H1 (cell line): ENCODE results near the gene LYVE1. TPM values are rescaled to one million over a fixed set of nuclear protein-coding genes. Genes with fewer than 3 reads are reported as not detected.

Experiments used
- ASH2L ChIP-seq: fragments of 200-600, 300-600 bp; sonication (generic); IDR thresholded peaks from one replicate; pipeline ENCODE4 v1.7.1; 2017; ENCODE audit warnings: low read length
- CHD1 ChIP-seq: IDR thresholded peaks from 2 replicates; pipeline ENCODE4 v1.6.1; 2012; ENCODE audit warnings: low read depth, low read length, improper control_type of control experiment
- FOSL1 ChIP-seq: IDR thresholded peaks from 2 replicates; pipeline ENCODE4 v1.6.1; 2011; ENCODE audit warnings: mild to moderate bottlenecking, low read depth, low read length, moderate library complexity; ENCODE audit not compliant: insufficient read depth
- GTF2F1 ChIP-seq: IDR thresholded peaks from 2 replicates; pipeline ENCODE4 v1.6.1; 2012; ENCODE audit warnings: low read depth, low read length, improper control_type of control experiment, borderline replicate concordance
- MAFK ChIP-seq: IDR thresholded peaks from 2 replicates; pipeline ENCODE4 v1.6.1; 2012; ENCODE audit warnings: low read depth, mild to moderate bottlenecking, improper control_type of control experiment, low read length
- PHF8 ChIP-seq: fragments of 200-600 bp; sonication (generic); conservative IDR thresholded peaks from 2 replicates; pipeline ENCODE4 v1.7.1; 2012; ENCODE audit warnings: low read depth, mild to moderate bottlenecking, inconsistent platforms, low read length, moderate library complexity
- RAD21 ChIP-seq, 2 experiments: IDR thresholded peaks in 1 of 2; conservative IDR thresholded peaks in 1 of 2; 2 replicates each; pipeline ENCODE4 v1.6.1; 2011; ENCODE audit warnings: low read depth in 2 of 2, low read length in 2 of 2, improper control_type of control experiment in 1 of 2, inconsistent platforms in 1 of 2, mild to moderate bottlenecking in 1 of 2, moderate library complexity in 1 of 2
- RBBP5 ChIP-seq: IDR thresholded peaks from 2 replicates; pipeline ENCODE4 v1.7.1; 2012; ENCODE audit warnings: low read depth, mild to moderate bottlenecking, inconsistent platforms, low read length, moderate library complexity, borderline replicate concordance
- TEAD4 ChIP-seq: IDR thresholded peaks from 2 replicates; pipeline ENCODE4 v1.6.1; 2012; ENCODE audit warnings: low read depth, low read length, inconsistent platforms, mixed read lengths
- YY1 ChIP-seq: IDR thresholded peaks from 2 replicates; pipeline ENCODE4 v1.6.1; 2011; ENCODE audit warnings: low read depth, mild to moderate bottlenecking, low read length
- polyA plus RNA-seq, 7 experiments: library from polyadenylated mRNA; depleted of rRNA in 3 of 7; stranded (reverse) in 5 of 7; unstranded in 2 of 7; fragments of >200 nt in 5 of 7; fragments of 200-250 nt in 2 of 7; gene quantifications; 1 replicate in 5 of 7; 2 replicates in 1 of 7; 4 replicates in 1 of 7; pipeline versions ENCODE4 v1.2.1 to v1.2.3, GENCODE V29; 2011 to 2013; ENCODE audit warnings: missing spikeins in 2 of 7, mixed read lengths in 2 of 7
- total RNA-seq: library from RNA; stranded (reverse); fragmentation: NEBNext Ultra II Directional; extraction: Animal tissue kit (Norgen Biotek cat#: 25700); gene quantifications from 2 replicates; pipeline ENCODE4 v1.2.1, GENCODE V29; 2021

The LYVE1 gene
- total and polyA plus RNA-seq, 2 of the 8 experiments (the other 6 are each of a cell fraction or from before 2014, with no cell fraction given), result 0.09 TPM; not detected in 1

DNA sequence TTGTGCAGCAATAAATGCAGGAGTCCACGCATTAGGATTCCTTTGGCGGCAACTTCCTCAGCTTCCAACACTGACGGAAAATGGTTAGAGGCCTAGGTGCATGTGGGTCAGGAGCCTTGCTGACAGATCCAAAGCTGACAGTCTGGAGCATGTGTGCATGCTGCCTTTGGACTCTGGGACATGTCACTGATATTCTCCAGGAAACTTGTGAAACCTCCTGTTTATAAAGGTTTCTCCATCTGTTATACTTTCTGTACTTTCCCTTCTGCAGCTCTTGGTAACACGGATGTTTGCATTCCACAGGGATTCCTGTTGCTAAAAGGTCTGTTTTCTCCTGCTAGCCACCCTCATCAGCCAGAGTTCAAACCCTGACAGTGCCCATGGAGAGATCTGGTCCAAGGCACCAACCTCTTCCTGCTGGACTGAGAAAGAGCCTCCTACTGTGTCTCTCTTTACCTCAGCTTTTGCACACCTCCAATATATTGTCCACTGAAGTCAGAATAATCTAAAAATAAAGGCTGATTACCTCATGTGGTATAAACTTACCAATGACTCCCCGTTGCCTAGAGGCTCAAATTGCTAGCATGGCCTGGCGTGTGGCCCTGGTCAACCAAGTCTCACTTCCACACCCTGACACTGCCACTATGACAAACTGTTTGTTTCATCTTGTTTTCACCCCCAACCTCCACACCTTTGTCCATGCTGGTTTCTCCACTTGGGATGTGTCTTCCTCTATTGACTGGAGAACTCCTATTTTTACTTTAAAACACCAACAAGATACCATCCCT is 31.1 kb upstream of the LYVE1 start (continued):
- no peak for TF ChIP-seq YY1
- TF ChIP-seq MAFK, result no peak
- TF ChIP-seq TEAD4, result no peak
- TF ChIP-seq FOSL1, result no peak
- TF ChIP-seq RBBP5, result no peak
- TF ChIP-seq RAD21 (IDR thresholded peaks at IDR 0.05 in 1 of 2, conservative IDR thresholded peaks at IDR 0.05 in 1 of 2; ENCODE audit: low read depth in 2 of 2, low read length in 2 of 2), result no peak
- no peak for TF ChIP-seq PHF8
- TF ChIP-seq GTF2F1, result no peak
- TF ChIP-seq CHD1, result no peak
- TF ChIP-seq ASH2L, result no peak
- TF ChIP-seq, all 59 proteins: peak for 0
